Measurements from ENCODE around the gene SBK1. TPM values are rescaled to one million over a fixed set of nuclear protein-coding genes. Genes with fewer than 3 reads are reported as not detected.

SBK1 gene
- total RNA-seq, 6 donors from 2014 or later: 1.1 to 4.2 (median 2.1) TPM

GRCh38 chr16:28279006-28279405 lies 13.3 kb upstream of the SBK1 start:
- Histone ChIP-seq H3K27me3 (peaks cover 0 to 4% (median 0%) of the 10 kb centered on the region in 4 donors), H3K36me3 (no peaks in the 10 kb centered on the region), H3K27ac (no peak overlapping the region), H3K9me3 (no peaks in the 10 kb centered on the region), H3K4me1 (peaks cover 5 to 11% (median 10%) of the 10 kb centered on the region in 4 donors), H3K4me3 (no peak overlapping the region)
- no peak for ATAC-seq (ENCODE audit: low FRiP score in 2 of 2)
- 84 to 89% methylated on average over 6 of the region's 6 CpGs for WGBS, 2 donors
- TF ChIP-seq POLR2AphosphoS5 (IDR thresholded peaks at IDR 0.05) (no peak), POLR2A (IDR thresholded peaks at IDR 0.05) (no peak), EP300 (IDR thresholded peaks at IDR 0.05) (no peak)
- TF ChIP-seq, protein P1, sequence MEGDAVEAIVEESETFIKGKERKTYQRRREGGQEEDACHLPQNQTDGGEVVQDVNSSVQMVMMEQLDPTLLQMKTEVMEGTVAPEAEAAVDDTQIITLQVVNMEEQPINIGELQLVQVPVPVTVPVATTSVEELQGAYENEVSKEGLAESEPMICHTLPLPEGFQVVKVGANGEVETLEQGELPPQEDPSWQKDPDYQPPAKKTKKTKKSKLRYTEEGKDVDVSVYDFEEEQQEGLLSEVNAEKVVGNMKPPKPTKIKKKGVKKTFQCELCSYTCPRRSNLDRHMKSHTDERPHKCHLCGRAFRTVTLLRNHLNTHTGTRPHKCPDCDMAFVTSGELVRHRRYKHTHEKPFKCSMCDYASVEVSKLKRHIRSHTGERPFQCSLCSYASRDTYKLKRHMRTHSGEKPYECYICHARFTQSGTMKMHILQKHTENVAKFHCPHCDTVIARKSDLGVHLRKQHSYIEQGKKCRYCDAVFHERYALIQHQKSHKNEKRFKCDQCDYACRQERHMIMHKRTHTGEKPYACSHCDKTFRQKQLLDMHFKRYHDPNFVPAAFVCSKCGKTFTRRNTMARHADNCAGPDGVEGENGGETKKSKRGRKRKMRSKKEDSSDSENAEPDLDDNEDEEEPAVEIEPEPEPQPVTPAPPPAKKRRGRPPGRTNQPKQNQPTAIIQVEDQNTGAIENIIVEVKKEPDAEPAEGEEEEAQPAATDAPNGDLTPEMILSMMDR (IDR thresholded peaks at IDR 0.05): no peak
- DNase-seq: no peak

DNA sequence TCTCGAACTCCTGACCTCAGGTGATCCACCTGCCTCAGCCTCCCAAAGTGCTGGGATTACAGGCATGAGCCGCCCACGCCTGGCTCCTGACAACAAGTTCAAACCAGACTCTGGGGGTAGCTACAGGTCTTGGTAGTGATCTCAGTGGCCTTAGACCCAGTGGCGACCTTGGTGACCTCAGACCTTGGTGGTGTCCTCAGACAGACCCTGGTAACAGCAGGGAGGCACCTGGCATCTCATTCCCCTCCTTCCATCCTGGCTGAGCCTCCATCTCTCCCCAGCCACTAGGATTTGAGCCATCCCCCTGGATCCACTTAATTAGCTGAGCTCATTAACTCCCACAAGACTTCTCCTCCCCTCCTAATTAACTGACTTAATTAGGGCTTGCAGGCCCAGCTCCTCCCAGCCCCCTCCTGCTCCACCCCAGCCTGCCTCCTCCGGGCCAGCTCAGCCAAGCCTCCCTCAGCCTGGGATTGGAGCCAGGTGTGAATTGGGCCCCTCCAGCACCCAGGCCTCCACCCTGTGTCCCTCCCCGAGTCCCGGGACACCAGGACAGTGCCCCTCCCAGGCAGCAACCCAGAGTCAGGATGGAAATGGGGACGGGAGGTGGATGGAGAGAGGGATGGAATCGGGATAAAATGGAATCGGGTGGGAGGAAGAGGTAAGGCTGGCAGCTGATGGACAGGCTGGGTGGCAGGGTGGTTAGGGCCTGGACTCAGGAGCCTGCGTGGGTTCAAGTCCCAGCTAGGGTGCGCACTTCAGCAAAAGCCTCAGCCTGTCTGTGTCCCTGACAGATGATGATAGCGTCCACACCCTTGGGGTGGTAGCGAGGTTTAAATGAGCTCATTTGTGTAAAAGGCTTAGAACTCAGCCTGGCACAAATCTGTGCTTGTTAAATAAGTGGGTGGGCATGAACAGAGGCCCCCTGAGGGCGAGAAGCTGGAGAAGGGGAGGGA lies 11.2 kb upstream of the SBK1 start:
- H3K4me1 ChIP-seq: peaks cover 5 to 11% (median 10%) of the 10 kb centered on the region in 4 donors
- no peaks in the 10 kb centered on the region for H3K36me3 ChIP-seq
- DNase-seq (no peak), ATAC-seq (ENCODE audit: low FRiP score in 2 of 2) (no peak)
- H3K27ac ChIP-seq: no peak overlapping the region
- H3K9me3 ChIP-seq: no peaks in the 10 kb centered on the region
- TF ChIP-seq POLR2A (IDR thresholded peaks at IDR 0.05): no peak
- TF ChIP-seq EP300 (IDR thresholded peaks at IDR 0.05): no peak
- no peak for TF ChIP-seq POLR2AphosphoS5 (IDR thresholded peaks at IDR 0.05)
- TF ChIP-seq, protein P1 (IDR thresholded peaks at IDR 0.05): no peak
- no peak overlapping the region for H3K4me3 ChIP-seq
- peaks cover 0 to 3% (median 0%) of the 10 kb centered on the region in 4 donors for H3K27me3 ChIP-seq
- WGBS, 2 donors: 63 to 72% methylated on average over 11 to 14 of the region's 15 CpGs

DNA sequence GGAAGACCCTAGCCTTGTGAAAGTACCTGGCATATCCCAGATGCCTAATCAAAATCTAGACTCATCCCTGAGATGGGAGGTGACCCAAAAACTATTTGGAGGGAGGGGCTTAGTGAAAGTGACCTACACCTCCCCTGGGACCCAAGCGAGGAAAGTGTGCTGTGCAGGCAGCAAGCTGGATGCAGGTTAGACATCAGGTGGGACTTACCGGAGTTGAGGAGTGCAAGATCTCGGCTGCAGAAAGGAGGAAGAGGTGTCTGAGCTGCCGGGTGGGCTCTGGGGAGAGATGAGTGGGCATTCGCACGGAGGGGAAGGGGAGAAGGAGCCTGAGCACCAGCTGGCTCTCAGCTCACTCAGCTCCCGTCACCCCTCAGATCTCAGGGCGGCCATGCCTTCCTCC lies 10.3 kb upstream of the SBK1 start:
- 70 to 85% methylated on average over 2 to 8 of the region's 8 CpGs for WGBS, 2 donors
- H3K27me3 ChIP-seq: no peaks in the 10 kb centered on the region
- no peak for DNase-seq

GRCh38 chr16:28283173-28283572 lies 9.2 kb upstream of the SBK1 start:
- ATAC-seq (ENCODE audit: low FRiP score in 2 of 2): no peak
- no peak for DNase-seq
- TF ChIP-seq POLR2A (IDR thresholded peaks at IDR 0.05): no peak
- TF ChIP-seq POLR2AphosphoS5 (IDR thresholded peaks at IDR 0.05): no peak
- TF ChIP-seq, protein P1 (IDR thresholded peaks at IDR 0.05): no peak
- TF ChIP-seq EP300 (IDR thresholded peaks at IDR 0.05): no peak
- WGBS, 2 donors: 88 to 94% methylated on average over 9 of the region's 9 CpGs
- Histone ChIP-seq H3K27ac (no peak overlapping the region), H3K27me3 (no peaks in the 10 kb centered on the region), H3K4me3 (no peak overlapping the region), H3K4me1 (peaks cover under 1 to 2% (median under 1%) of the 10 kb centered on the region in 4 donors), H3K9me3 (no peaks in the 10 kb centered on the region), H3K36me3 (no peaks in the 10 kb centered on the region)

More for the DNA sequence above, 10.3 kb upstream of the SBK1 start:
- no peak for TF ChIP-seq POLR2A (IDR thresholded peaks at IDR 0.05)
- TF ChIP-seq, protein P1 (IDR thresholded peaks at IDR 0.05): no peak
- TF ChIP-seq POLR2AphosphoS5 (IDR thresholded peaks at IDR 0.05): no peak
- TF ChIP-seq EP300 (IDR thresholded peaks at IDR 0.05): no peak
- H3K4me3 ChIP-seq: no peak overlapping the region
- H3K9me3 ChIP-seq: no peaks in the 10 kb centered on the region
- H3K36me3 ChIP-seq: no peaks in the 10 kb centered on the region
- ATAC-seq (ENCODE audit: low FRiP score in 2 of 2): no peak
- H3K4me1 ChIP-seq: peaks cover 5 to 11% (median 10%) of the 10 kb centered on the region in 4 donors
- H3K27ac ChIP-seq: no peak overlapping the region

All from upper lobe of left lung (tissue), 6 donors.